GM21381 (cell line): ENCODE measurements around the gene SHISA7.
"Not testable (repeated sequence)": the region's sequence is repeated elsewhere in the genome, so short reads cannot be mapped to it uniquely, and the experiment has no call there.

ENCODE experiments used
- ATAC-seq: cut with Tn5 transposase; IDR thresholded peaks from one replicate; pipeline ENCODE4 v1.9.1; 2021; ENCODE audit warnings: mild to moderate bottlenecking, moderate library complexity; ENCODE audit not compliant: unreplicated experiment

SHISA7 gene

GRCh38 chr19:55448175-55448490 is 5.0 kb upstream of the SHISA7 start:
- not testable (repeated sequence) for ATAC-seq

- ATAC-seq, result no peak
Observed at GRCh38 chr19:55447421-55448174, 4.5 kb upstream of the SHISA7 start.

- ATAC-seq, result no peak
Observed at GRCh38 chr19:55446060-55446459, 3.0 kb upstream of the SHISA7 start.

GRCh38 chr19:55444646-55445045 is 1.5 kb upstream of the SHISA7 start:
- ATAC-seq, result no peak

- ATAC-seq, result no peak
Observed at GRCh38 chr19:55443824-55444480, 852 bp upstream of the SHISA7 start.

- no peak for ATAC-seq
Observed at GRCh38 chr19:55442372-55442961, 633 bp downstream of the SHISA7 start.

GRCh38 chr19:55441692-55442321 is 1.3 kb downstream of the SHISA7 start:
- no peak for ATAC-seq

GRCh38 chr19:55441319-55441691 is 1.8 kb downstream of the SHISA7 start:
- no peak for ATAC-seq

GRCh38 chr19:55440411-55441105 is 2.5 kb downstream of the SHISA7 start:
- ATAC-seq, result no peak

GRCh38 chr19:55439052-55439451 is 4.0 kb downstream of the SHISA7 start:
- ATAC-seq, result no peak

GRCh38 chr19:55437410-55437809 is 5.7 kb downstream of the SHISA7 start:
- ATAC-seq, result no peak

GRCh38 chr19:55436847-55437246 is 6.3 kb downstream of the SHISA7 start:
- ATAC-seq, result no peak

GRCh38 chr19:55435020-55435419 is 8.1 kb downstream of the SHISA7 start:
- no peak for ATAC-seq

- ATAC-seq, result no peak
Observed at GRCh38 chr19:55434356-55434919, 8.7 kb downstream of the SHISA7 start.

GRCh38 chr19:55433292-55433691 is 9.8 kb downstream of the SHISA7 start:
- no peak for ATAC-seq

- no peak for ATAC-seq
Observed at GRCh38 chr19:55432241-55432959, 10.7 kb downstream of the SHISA7 start.

- ATAC-seq, result no peak
Observed at GRCh38 chr19:55431183-55431582, 11.9 kb downstream of the SHISA7 start.

- no peak for ATAC-seq
Observed at GRCh38 chr19:55426042-55426441, 17.1 kb downstream of the SHISA7 start.

- no peak for ATAC-seq
Observed at GRCh38 chr19:55424518-55424917, 18.6 kb downstream of the SHISA7 start.
